Measurements from ENCODE around the gene SCYL1.
"Not testable (repeated sequence)": the region's sequence is repeated elsewhere in the genome, so short reads cannot be mapped to it uniquely, and the experiment has no call there.

The SCYL1 gene

GRCh38 chr11:65506290-65506771, 18.6 kb upstream of the SCYL1 start:
- no peak for DNase-seq

GRCh38 chr11:65506772-65507505, 17.9 kb upstream of the SCYL1 start:
- DNase-seq = peak; percentile 61

DNA sequence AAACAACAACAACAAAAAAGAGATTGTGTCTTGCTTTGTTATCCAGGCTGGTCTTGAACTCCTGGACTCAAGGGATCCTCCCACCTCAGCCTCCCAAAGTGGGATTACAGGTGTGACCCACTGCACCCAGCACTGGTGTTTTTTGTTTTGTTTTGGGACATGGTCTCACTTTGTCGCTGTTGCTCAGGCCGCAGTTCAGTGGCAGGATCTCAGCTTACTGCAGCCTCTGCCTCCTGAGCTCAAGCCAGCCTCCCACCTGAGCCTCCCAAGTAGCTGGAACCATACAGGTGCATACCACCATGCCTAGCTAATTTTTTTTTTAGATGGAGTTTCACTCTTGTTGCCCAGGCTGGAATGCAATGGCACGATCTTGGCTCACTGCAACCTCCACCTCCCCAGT, 12.6 kb upstream of the SCYL1 start:
- not testable (repeated sequence) for DNase-seq

DNA sequence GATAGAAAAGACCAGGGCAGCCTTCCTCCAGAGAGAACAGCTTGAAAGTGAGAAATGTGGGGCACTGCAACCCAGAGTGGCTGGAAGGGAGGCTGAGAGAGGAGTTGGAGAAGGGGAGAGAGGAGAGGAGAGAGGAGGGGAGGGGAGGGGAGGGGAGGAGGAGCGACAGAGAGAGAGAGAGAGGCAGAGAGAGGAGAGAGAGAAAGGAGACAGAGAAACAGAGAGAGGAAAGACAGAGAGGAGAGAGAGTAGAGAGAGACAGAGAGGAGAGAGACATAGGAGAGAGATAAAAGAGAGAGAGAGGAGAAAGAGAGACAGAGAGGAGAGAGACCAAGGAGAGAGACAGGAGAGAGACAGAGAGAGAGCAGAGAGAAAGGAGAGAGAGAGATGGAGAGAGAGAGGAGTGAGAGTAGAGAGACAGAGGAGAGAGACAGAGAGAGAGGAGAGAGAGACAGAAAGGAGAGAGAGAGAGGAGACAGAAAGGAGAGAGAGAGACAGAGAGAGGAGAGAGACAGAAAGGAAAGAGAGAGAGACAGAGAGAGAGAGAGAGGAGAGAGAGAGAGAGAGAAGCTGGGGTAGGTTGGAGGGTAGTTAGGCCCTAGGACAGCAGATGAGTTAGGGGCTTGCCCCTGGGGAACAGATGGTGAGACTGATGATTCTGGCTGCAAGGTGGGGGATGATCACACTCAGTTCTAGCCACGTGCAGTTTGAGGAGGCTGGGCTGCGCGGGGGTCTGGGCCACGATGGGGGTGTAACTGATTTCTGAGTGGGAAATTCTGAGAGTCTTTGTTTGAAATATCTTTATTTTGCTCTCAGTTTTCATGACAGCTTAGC, 8.5 kb upstream of the SCYL1 start:
- no peak for DNase-seq

DNA sequence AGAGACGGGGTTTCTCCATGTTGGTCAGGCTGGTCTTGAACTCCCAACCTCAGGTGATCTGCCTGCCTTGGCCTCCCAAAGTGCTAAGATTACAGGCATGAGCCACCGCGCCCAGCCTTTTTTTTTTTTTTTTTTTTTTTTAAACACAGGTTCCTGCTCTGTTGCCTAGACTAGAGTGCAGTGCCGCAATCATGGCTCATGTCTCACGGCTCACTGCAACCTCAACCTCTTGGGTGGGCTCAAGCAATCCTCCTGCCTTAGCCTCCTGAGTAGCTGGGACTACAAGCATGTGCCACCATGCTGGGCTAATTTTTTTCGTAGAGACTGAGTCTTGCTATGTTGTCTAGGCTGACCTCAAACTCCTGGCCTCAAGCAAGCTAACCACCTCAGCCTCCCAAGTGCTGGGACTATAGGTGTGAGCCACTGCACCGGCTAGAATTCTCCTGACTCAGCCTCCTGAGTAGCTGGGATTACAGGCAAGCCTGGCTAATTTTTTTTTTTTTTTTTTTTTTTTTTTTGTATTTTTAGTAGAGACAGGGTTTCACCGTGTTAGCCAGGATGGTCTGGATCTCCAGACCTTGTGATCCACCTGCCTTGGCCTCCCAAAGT, 5.8 kb upstream of the SCYL1 start:
- DNase-seq = not testable (repeated sequence)

DNA sequence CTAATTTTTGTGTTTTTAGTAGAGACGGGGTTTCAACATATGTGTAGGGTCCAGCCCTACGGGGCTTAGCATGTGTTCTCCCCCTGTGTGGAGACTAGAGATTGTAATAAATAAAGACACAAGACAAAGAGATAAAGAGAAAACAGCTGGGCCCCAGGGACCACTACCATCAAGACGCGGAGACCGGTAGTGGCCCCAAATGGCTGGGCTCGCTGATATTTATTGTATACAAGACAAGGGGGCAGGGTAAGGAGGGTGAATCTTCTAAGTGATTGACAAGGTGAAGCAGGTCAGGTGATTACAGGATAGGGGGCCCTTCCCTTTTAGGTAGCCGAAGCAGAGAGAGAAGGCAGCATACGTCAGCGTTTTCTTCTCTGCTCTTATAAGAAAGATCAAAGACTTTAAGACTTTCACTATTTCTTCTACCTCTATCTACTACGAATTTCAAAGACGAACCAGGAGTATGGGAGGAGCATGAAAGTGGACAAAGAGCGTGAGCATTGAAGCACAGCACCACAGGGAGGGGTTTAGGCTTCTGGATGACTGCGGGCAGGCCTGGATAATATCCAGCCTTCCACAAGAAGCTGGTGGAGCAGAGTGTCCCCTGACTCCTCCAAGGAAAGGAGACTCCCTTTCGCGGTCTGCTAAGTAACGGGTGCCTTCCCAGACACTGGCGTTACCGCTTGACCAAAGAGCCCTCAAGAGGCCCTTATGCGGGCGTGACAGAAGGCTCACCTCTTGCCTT, 2.9 kb upstream of the SCYL1 start:
- not testable (repeated sequence) for DNase-seq

GRCh38 chr11:65522718-65523630, 1.9 kb upstream of the SCYL1 start:
- peak; percentile 27 for DNase-seq

GRCh38 chr11:65523631-65523968, 1.3 kb upstream of the SCYL1 start:
- not testable (repeated sequence) for DNase-seq

DNA sequence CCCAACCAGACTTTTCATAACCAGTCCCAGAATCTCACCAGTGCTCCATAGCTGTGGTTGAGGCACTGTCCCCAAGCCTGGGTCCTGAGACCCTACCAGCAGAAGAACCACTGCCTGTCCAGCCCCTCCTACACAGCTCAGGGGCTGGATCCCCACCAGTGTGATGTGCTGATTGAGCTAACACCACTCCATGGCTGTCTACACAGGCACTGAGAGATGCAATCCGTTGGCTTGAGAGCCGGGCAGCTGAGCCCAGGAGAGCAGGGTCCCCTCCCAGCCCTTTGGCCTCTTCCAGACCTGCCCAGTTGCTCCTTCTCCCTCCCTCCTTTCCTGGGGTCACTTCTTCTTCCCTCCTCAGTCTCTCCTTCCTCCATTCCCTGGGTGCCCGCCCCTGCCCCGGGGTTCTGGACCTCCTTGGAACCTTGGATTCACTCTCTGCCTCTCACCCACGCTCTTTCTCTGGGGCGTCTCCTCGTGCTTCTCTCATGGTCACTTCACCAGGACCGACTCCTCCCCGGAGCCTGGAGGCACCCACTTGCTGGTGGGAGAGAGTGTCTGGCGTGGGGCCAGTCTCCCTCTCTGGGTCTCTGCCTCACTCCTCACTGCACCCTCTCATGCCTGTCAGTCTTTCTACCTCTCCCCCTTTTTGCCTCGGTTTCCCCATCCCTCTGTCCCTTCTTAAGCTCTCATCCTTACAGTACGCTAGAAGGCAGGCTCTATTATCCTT, 706 bp upstream of the SCYL1 start:
- DNase-seq = no peak

DNA sequence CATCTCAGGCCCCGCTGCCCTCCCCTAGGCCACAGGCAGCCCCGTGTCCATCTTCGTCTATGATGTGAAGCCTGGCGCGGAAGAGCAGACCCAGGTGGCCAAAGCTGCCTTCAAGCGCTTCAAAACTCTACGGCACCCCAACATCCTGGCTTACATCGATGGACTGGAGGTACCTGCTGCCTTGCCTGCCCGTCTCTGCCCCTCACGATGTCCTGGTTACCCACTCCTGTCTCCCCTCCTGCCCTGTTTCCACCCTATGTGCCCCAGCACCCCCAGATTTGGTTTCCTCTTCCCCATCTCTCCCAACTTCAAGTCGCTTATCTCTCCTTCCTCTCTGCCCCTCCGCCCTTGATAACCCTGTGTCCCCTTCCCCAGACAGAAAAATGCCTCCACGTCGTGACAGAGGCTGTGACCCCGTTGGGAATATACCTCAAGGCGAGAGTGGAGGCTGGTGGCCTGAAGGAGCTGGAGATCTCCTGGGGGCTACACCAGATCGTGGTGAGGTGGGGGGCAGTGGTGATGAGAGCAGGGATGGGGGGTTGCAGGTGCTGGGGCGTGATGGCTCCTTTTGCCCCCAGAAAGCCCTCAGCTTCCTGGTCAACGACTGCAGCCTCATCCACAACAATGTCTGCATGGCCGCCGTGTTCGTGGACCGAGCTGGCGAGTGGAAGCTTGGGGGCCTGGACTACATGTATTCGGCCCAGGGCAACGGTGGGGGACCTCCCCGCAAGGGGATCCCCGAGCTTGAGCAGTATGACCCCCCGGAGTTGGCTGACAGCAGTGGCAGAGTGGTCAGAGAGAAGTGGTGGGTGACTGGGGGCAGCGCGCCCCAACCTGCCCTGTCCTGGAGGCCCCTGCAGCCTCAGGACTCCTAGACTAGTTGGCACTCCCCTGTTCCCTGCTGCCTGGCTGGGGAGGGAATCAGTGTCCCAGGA, 930 bp downstream of the SCYL1 start:
- no peak for DNase-seq

DNA sequence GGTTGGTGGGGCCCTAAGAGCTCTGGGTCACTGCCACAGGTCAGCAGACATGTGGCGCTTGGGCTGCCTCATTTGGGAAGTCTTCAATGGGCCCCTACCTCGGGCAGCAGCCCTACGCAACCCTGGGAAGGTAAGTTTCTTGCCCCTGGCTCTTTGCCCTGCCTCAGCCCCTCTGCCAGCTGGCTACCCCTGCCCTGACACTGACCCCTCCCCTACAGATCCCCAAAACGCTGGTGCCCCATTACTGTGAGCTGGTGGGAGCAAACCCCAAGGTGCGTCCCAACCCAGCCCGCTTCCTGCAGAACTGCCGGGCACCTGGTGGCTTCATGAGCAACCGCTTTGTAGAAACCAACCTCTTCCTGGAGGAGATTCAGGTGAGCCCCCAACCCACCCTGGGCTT, 1.9 kb downstream of the SCYL1 start:
- DNase-seq = no peak

DNA sequence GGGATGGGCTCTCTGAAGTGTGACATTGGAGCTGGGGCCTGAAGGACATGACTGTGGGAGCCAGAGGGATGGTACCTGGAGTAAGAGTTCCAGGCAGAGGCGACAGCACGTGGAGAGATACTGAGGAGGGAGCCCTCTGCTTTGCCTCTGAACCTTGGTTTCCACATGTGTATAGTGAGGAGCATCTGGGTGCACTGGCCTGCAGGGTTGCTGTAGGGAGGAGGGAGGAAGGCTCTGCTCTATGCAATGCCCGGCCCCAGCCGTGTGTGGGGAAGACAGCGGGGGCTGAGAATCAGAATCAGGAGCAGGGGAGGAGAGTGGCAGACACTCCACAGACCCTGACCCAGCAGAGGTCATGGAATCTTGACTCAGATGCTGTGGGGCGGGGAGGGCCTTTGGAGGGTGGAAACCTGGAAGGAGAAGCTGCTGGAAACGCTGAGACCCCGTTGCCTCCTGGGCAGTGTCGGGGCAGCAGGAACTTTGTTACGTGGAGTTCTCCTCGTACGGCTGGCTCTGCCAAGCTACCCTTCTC, 4.0 kb downstream of the SCYL1 start:
- DNase-seq = no peak

- DNase-seq = no peak
Observed at GRCh38 chr11:65529475-65530156, 4.7 kb downstream of the SCYL1 start.

GRCh38 chr11:65530157-65530496, 5.2 kb downstream of the SCYL1 start:
- DNase-seq = no peak

DNA sequence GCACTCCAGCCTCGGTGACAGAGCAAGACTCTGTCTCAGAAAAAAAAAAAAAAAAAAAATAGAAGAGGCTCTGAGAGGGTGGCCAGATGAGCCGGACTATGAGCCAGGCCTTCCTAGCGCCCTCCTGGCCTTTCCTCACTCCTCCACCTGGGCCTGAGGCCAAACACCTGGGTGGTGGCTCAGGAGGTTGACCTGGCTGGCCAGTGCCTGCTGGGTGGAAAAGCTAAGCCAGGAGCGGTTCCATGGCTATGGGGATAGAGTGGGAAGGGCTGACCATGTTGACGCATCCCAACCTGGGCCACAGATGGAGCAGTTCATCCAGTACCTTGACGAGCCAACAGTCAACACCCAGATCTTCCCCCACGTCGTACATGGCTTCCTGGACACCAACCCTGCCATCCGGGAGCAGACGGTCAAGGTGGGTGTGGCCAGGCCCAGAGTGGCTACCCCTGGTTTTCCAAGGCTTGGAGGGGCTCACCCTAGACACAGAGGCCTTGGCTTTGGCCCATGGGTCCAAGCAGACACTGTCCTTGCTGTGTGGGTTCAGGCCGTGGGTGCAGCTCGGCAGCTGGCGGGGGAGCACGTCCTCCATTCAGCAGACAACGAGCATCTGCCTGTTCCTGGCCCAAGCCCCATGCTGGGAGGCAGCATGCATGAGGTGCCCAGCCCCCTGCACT, 7.6 kb downstream of the SCYL1 start:
- DNase-seq = no peak

DNA sequence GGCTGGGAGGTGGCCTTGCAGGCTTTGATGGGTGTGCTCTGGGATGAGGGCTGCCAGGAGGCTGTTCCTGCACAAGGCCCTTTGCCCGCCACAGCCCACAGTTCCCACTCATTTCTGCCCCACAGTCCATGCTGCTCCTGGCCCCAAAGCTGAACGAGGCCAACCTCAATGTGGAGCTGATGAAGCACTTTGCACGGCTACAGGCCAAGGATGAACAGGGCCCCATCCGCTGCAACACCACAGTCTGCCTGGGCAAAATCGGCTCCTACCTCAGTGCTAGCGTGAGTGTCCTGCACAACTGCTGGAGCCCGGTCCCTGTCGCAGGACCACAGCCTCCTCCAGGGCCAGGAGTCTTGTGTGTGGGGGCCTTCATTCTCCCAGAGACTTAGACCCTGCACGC, 10.2 kb downstream of the SCYL1 start:
- no peak for DNase-seq

- DNase-seq = no peak
Observed at GRCh38 chr11:65536412-65537295, 11.8 kb downstream of the SCYL1 start.

DNA sequence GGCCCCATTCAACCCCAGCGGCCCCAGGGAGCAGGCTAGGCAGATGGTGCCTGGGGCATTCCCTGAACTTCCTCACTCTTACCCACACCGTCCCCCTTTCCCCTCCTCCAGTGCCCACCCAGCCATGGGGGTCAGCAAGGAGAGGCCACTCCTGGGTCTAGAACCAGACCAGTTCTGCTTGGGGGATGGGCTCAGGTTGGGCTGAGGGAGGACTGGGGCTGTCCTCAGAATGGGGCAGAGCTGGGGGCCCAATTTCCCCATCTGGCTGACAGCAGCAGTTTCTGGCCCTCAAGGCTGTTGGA, 12.4 kb downstream of the SCYL1 start:
- no peak for DNase-seq

All from SIG-M5 (cell line).